CD4-positive, alpha-beta T cell (primary cell): ENCODE results near the gene TAF6. TPM values are rescaled to one million over a fixed set of nuclear protein-coding genes. Genes with fewer than 3 reads are reported as not detected.

Experiments used
- ATAC-seq: fragments of 200-7000 bp; cut with Tn5 transposase; one replicate; pipeline ENCODE4 v1.10.0; 2022; ENCODE audit warnings: mild to moderate bottlenecking; ENCODE audit not compliant: poor library complexity
- CTCF ChIA-PET: fragments of 350-600 bp; sonication (Branson Sonifier 250); formaldehyde crosslinking; loops from one replicate; lab custom pipeline; 2021; ENCODE audit warnings: antibody characterized with exemption, inconsistent platforms; lab: Charles Lee
- POLR2A ChIA-PET: fragments of 350-600 bp; sonication (Branson Sonifier 250); formaldehyde crosslinking; loops from one replicate; lab custom pipeline; 2021; ENCODE audit warnings: antibody characterized with exemption, inconsistent platforms; lab: Charles Lee
- DNase-seq, 14 experiments: peaks; one replicate each; pipeline ENCODE4 v3.0.0-alpha.2; 2013 to 2020; ENCODE audit warnings: mixed read lengths in 2 of 14
- H3K27ac ChIP-seq, 2 donors: one replicate each; pipeline versions ENCODE4 v1.5.1 to v1.7.0; 2013; ENCODE audit warnings: low read length in 2 of 2, low read depth in 1 of 2, mild to moderate bottlenecking in 1 of 2
- H3K27me3 ChIP-seq, 2 experiments: 1 replicate in 1 of 2; 2 replicates in 1 of 2; pipeline versions ENCODE4 v1.6.1 to v1.7.0; 2013; ENCODE audit warnings: low read length in 2 of 2, control low read depth in 1 of 2, mild to moderate bottlenecking in 1 of 2, moderate library complexity in 1 of 2; ENCODE audit not compliant: insufficient read depth in 2 of 2, control insufficient read depth in 1 of 2
- H3K36me3 ChIP-seq: one replicate; pipeline ENCODE4 v1.6.1; 2013; ENCODE audit warnings: low read length, control low read depth; ENCODE audit not compliant: insufficient read depth
- H3K4me1 ChIP-seq: one replicate; pipeline ENCODE4 v1.6.1; 2013; ENCODE audit warnings: low read length, control low read depth; ENCODE audit not compliant: insufficient read depth
- H3K4me3 ChIP-seq: one replicate; pipeline ENCODE4 v1.5.1; 2013; ENCODE audit warnings: mild to moderate bottlenecking, low read length, moderate library complexity
- H3K9me3 ChIP-seq, 2 experiments: 1 replicate in 1 of 2; 2 replicates in 1 of 2; pipeline versions ENCODE4 v1.6.1 to v1.7.0; 2013; ENCODE audit warnings: low read length in 2 of 2, mild to moderate bottlenecking in 2 of 2, control low read depth in 1 of 2, moderate library complexity in 1 of 2; ENCODE audit not compliant: control insufficient read depth in 1 of 2, insufficient read depth in 1 of 2
- H3K27ac Mint-ChIP-seq: one replicate; pipeline ENCODE4 v1.8.0; 2020; ENCODE audit warnings: mixed read lengths
- H3K27me3 Mint-ChIP-seq: one replicate; pipeline ENCODE4 v1.8.0; 2021; ENCODE audit warnings: mixed read lengths
- H3K36me3 Mint-ChIP-seq: one replicate; pipeline ENCODE4 v1.8.0; 2021; ENCODE audit warnings: low read depth, mixed read lengths
- H3K4me1 Mint-ChIP-seq: one replicate; pipeline ENCODE4 v1.8.0; 2021; ENCODE audit warnings: low read depth, mixed read lengths
- H3K4me3 Mint-ChIP-seq: one replicate; pipeline ENCODE4 v1.8.0; 2020; ENCODE audit warnings: mild to moderate bottlenecking, mixed read lengths
- H3K9me3 Mint-ChIP-seq: one replicate; pipeline ENCODE4 v1.8.0; 2020; ENCODE audit warnings: mixed read lengths
- intact Hi-C, 2 experiments: fragments of 100-400 bp; cut with DNase I in 1 of 2; cut with micrococcal nuclease in 1 of 2; formaldehyde crosslinking; loops; one replicate each; pipeline versions ENCODE4 v1.15.1 to v1.9.0; 2023 to 2025; cut with DNase I, micrococcal nuclease
- total RNA-seq, 174 experiments: library from RNA in 2 of 174; stranded (reverse) in 2 of 174; gene quantifications; one replicate each; pipeline ENCODE4 v1.2.3 and lab custom pipeline; 2021 to 2026
- TF ChIP-seq, protein P1 (sequence below): fragments of 200-600 bp; IDR thresholded peaks from one replicate; pipeline ENCODE4 v1.8.0; 2022; ENCODE audit warnings: antibody characterized with exemption, mild to moderate bottlenecking

Gene TAF6
- total RNA-seq, 2 experiments from 2014 or later, result 34.8 to 37.4 TPM

DNA sequence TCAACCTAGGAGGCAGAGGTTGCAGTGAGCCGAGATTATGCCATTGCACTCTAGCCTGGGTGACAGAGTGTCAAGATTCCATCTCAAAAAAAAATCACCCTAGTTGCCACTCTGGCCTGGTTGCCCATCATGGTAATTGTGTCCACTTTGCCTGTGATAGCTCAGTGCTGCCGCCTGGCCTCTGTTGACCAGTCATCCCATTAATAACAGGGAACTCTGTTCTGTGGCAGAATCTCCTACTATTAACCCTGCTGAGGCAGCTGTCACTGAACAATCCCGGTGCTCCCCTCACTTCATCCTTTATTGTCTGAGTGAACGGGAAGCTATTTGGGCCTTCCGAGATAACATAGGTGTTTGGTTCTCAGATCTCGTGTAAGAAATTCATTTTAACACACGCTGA lies 52.2 kb downstream of the TAF6 start:
- no peaks in the 10 kb centered on the region for H3K27me3 Mint-ChIP-seq
- ATAC-seq (no peak), DNase-seq (no peak)
- Histone ChIP-seq H3K27ac (no peak overlapping the region), H3K4me1 (no peaks in the 10 kb centered on the region), H3K9me3 (peaks cover 20 to 25% of the 10 kb centered on the region in 2 experiments), H3K36me3 (peaks cover 45% of the 10 kb centered on the region), H3K27me3 (no peaks in the 10 kb centered on the region), H3K4me3 (no peak overlapping the region)
- no peak overlapping the region for H3K27ac Mint-ChIP-seq
- H3K36me3 Mint-ChIP-seq, result peaks cover 68% of the 10 kb centered on the region
- ChIA-PET CTCF (no interaction called here), POLR2A (interaction anchor here (0.7 to 1.1 kb wide), 2 partner anchors 35 to 52 kb away, joined by 3 read pairs; partner anchors contain the start of genes AP4M1 and ZKSCAN1)
- no peak overlapping the region for H3K4me3 Mint-ChIP-seq
- no peaks in the 10 kb centered on the region for H3K4me1 Mint-ChIP-seq
- intact Hi-C loops, result no loop called here
- peaks cover 3% of the 10 kb centered on the region for H3K9me3 Mint-ChIP-seq
- TF ChIP-seq, protein P1, sequence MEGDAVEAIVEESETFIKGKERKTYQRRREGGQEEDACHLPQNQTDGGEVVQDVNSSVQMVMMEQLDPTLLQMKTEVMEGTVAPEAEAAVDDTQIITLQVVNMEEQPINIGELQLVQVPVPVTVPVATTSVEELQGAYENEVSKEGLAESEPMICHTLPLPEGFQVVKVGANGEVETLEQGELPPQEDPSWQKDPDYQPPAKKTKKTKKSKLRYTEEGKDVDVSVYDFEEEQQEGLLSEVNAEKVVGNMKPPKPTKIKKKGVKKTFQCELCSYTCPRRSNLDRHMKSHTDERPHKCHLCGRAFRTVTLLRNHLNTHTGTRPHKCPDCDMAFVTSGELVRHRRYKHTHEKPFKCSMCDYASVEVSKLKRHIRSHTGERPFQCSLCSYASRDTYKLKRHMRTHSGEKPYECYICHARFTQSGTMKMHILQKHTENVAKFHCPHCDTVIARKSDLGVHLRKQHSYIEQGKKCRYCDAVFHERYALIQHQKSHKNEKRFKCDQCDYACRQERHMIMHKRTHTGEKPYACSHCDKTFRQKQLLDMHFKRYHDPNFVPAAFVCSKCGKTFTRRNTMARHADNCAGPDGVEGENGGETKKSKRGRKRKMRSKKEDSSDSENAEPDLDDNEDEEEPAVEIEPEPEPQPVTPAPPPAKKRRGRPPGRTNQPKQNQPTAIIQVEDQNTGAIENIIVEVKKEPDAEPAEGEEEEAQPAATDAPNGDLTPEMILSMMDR, result no peak

DNA sequence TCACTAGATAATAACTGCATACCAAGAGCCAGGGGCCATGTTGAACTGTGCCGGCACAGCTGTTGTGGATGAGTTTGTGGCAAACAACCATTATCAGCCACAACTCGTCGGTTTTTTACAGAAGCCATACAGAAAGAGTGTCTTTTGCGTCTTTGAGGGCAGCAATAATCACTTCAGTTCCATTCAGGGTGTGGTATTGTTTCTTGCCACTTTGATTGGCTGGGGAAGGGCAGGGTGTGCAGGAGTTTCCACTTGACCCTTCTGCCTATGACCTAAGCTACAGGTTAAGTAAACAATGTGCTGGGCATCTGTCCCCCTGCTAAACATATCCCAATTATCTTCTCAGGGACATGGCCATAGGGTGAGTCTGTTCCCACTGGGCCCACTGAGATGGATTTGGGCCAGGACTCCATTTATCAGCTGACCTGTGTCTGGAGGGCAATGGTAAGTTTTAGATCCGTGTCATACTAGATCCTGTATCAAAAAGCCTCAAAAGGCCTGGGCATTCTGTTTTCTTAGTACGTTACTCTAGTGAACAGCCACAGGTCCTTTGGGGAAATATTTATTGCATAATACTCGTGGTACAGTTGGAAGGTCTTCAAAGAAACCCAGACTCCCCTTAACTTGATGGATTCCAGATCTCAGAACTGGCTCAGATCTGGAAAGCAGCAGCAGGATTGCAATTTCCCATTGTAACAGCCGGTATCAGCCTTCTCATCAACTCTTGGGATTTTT lies 53.5 kb downstream of the TAF6 start:
- CTCF ChIA-PET, result no interaction called here
- intact Hi-C loops, result no loop called here
- Histone ChIP-seq H3K9me3 (peaks cover 7 to 18% of the 10 kb centered on the region in 2 experiments), H3K27ac (no peak overlapping the region), H3K27me3 (no peaks in the 10 kb centered on the region), H3K4me1 (no peaks in the 10 kb centered on the region), H3K4me3 (no peak overlapping the region), H3K36me3 (peaks cover 35% of the 10 kb centered on the region)
- Mint-ChIP-seq H3K4me1 (no peaks in the 10 kb centered on the region), H3K36me3 (peaks cover 62% of the 10 kb centered on the region), H3K27me3 (no peaks in the 10 kb centered on the region), H3K9me3 (no peaks in the 10 kb centered on the region), H3K27ac (no peak overlapping the region), H3K4me3 (no peak overlapping the region)
- TF ChIP-seq, protein P1, result no peak
- POLR2A ChIA-PET, result no interaction called here
- DNase-seq (no peak), ATAC-seq (no peak)

DNA sequence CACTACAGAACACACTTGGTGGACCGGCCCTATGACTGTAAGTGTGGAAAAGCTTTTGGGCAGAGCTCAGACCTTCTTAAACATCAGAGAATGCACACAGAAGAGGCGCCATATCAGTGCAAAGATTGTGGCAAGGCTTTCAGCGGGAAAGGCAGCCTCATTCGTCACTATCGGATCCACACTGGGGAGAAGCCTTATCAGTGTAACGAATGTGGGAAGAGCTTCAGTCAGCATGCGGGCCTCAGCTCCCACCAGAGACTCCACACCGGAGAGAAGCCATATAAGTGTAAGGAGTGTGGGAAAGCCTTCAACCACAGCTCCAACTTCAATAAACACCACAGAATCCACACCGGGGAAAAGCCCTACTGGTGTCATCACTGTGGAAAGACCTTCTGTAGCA lies 55.0 kb downstream of the TAF6 start:
- Histone ChIP-seq H3K4me1 (no peaks in the 10 kb centered on the region), H3K9me3 (peaks cover 0 to 4% of the 10 kb centered on the region in 2 experiments), H3K36me3 (peaks cover 32% of the 10 kb centered on the region), H3K27ac (no peak overlapping the region), H3K27me3 (no peaks in the 10 kb centered on the region), H3K4me3 (no peak overlapping the region)
- ChIA-PET POLR2A (interaction anchor here (1.4 kb wide), 1 partner anchor 47 kb away, joined by 3 read pairs; no protein-coding TSS in a partner anchor), CTCF (no interaction called here)
- no peaks in the 10 kb centered on the region for H3K4me1 Mint-ChIP-seq
- no peak overlapping the region for H3K4me3 Mint-ChIP-seq
- intact Hi-C loops, result no loop called here
- TF ChIP-seq, protein P1, result no peak
- peaks cover 58% of the 10 kb centered on the region for H3K36me3 Mint-ChIP-seq
- no peaks in the 10 kb centered on the region for H3K9me3 Mint-ChIP-seq
- H3K27ac Mint-ChIP-seq, result no peak overlapping the region
- DNase-seq, result no peak
- H3K27me3 Mint-ChIP-seq, result no peaks in the 10 kb centered on the region
- ATAC-seq, result no peak
